Astrocyte of the spinal cord (primary cell): ENCODE measurements around the gene PRKAR2B.

Source experiments
- DNase-seq: peaks from one replicate; pipeline ENCODE4 v3.0.0; 2011; ENCODE audit warnings: low read depth, low spot score
- H3K4me3 ChIP-seq: 2 replicates; pipeline ENCODE4 v1.5.1; 2011; ENCODE audit warnings: low read depth, mild to moderate bottlenecking, low read length, moderate library complexity
- in situ Hi-C: cut with HindIII; loops from 2 replicates; pipeline ENCODE4 v1.10.0; 2017; ENCODE audit warnings: low sequenced_read_pairs
- TF ChIP-seq, protein P1 (sequence below): IDR thresholded peaks from 2 replicates; pipeline ENCODE4 v1.5.1; 2012; ENCODE audit warnings: low read depth, mild to moderate bottlenecking, low read length, inconsistent platforms

PRKAR2B gene

GRCh38 chr7:107044347-107045194 is at the start of gene PRKAR2B:
Gene PRKAR2B (plus strand): TSS chr7:107044705. CDS start chr7:107044908, 203 bp downstream.
- DNase-seq: peak; percentile 65
- peak within 1 kb of the TSS; percentile 71 for H3K4me3 ChIP-seq
- TF ChIP-seq, protein P1, sequence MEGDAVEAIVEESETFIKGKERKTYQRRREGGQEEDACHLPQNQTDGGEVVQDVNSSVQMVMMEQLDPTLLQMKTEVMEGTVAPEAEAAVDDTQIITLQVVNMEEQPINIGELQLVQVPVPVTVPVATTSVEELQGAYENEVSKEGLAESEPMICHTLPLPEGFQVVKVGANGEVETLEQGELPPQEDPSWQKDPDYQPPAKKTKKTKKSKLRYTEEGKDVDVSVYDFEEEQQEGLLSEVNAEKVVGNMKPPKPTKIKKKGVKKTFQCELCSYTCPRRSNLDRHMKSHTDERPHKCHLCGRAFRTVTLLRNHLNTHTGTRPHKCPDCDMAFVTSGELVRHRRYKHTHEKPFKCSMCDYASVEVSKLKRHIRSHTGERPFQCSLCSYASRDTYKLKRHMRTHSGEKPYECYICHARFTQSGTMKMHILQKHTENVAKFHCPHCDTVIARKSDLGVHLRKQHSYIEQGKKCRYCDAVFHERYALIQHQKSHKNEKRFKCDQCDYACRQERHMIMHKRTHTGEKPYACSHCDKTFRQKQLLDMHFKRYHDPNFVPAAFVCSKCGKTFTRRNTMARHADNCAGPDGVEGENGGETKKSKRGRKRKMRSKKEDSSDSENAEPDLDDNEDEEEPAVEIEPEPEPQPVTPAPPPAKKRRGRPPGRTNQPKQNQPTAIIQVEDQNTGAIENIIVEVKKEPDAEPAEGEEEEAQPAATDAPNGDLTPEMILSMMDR: no peak
- in situ Hi-C loops: no loop called here

DNA sequence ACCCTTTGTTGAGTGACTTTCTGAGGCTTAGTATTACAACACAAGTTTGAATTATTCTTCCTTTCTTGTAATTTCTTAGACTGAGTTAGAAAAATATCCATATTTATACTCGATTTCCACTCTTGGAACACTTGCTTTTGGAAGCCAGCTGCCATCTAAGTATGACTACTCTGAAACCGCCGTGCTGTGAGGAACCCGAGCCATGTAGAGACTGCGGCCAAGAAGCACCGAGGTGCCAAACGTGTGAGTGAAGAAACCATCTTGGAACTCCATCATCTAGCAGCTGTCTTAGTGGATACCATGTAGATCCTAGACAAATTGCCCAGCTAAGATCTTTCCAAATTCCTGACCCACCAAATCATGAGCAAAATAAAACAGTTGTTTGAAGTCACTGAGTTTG is 49.7 kb upstream of the PRKAR2B start:
- TF ChIP-seq, protein P1: no peak
- in situ Hi-C loops: no loop called here
- no peak for DNase-seq
- H3K4me3 ChIP-seq: no peak overlapping the region

DNA sequence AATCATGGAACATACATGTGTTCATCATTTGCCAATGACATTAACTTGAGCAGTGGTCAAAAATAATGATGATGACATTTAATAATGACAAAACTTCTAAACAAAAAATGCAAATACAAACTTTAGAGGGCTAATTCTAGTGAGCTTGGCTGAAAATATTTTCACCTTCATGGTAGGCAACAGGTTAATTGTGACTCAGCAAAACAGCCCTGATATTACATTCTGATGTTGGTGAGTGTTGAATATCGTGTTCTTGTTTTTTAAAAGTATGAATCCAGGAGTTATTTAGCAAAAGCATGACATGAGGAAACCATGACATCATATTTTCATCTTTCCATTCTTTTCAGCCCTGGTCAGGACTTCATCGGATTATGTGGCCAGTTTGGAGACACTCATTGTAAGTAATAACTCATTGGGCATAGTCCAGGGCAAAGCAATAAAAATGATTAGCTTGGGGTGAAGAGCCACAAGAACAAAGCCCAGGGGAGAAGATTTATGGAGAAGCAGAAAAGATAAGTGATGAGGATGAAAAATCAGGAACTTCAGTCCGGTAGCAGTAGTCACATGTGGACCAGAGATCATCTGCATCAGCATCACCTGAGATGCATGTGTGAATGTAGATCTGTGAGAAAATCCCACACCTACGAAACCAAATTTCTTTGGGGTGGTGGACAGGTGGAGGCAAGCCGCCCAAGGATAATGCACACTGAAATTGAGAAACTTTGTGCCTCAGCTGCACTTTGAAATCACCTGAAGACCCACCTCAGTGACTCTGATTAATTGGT is 46.8 kb upstream of the PRKAR2B start:
- H3K4me3 ChIP-seq: no peak overlapping the region
- in situ Hi-C loops: no loop called here
- DNase-seq: no peak
- TF ChIP-seq, protein P1: no peak

DNA sequence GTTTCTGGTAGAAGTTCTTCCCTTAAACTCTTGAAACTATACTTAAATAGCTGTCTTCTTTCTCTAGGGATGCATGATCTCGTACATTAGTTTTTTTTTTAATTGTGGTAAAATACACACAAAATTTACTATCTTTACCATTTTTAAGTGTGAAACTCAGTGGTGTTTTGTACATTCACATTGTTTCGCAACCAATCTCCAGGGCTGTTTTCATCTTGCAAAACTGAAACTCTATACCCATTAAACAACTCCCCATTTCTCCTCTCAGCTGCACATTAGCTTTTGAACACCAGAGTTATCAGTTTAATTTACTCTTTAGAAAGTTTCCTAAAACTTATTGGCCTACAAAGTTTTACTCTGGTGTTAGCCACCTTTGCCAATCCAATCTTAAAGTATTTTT is 45.5 kb upstream of the PRKAR2B start:
- DNase-seq: no peak
- in situ Hi-C loops: no loop called here
- TF ChIP-seq, protein P1: no peak
- no peak overlapping the region for H3K4me3 ChIP-seq

DNA sequence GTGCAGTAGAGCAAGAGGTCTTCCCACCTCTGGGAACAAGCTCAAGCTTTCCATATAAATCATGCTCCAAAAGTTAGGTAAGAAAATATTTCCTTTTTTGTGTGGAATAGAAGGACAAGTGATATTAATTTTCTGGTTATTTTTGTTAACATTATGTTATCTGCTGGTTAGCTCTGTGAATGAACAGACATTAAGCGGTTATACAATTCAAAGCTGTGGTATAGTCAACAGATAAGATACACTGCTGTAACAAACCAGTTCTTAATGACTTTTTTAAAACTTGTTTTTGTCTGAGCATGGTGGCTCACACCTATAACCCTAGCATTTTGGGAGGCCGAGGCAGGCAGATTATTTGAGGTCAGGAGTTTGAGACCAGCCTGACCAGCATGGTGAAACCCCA is 43.0 kb upstream of the PRKAR2B start:
- TF ChIP-seq, protein P1: no peak
- H3K4me3 ChIP-seq: no peak overlapping the region
- in situ Hi-C loops: no loop called here
- DNase-seq: no peak

- DNase-seq: no peak
- in situ Hi-C loops: no loop called here
Measured at GRCh38 chr7:107002126-107002525, 42.4 kb upstream of the PRKAR2B start.

More at GRCh38 chr7:107002126-107002525, 42.4 kb upstream of the PRKAR2B start:
- TF ChIP-seq, protein P1: no peak
- no peak overlapping the region for H3K4me3 ChIP-seq
